ENCODE measurements around the gene OCIAD1.
"Not testable (repeated sequence)": the region's sequence is repeated elsewhere in the genome, so short reads cannot be mapped to it uniquely, and the experiment has no call there.

The OCIAD1 gene

GRCh38 chr4:48830706-48831531 lies at the start of gene OCIAD1:
Gene OCIAD1 (plus strand): TSS chr4:48831088. CDS start chr4:48832625, 1,537 bp downstream.
- DNase-seq (ENCODE audit: low read depth, low spot score), result peak; percentile 95
- H3K27ac ChIP-seq, result peak within 1 kb of the TSS; percentile 91

GRCh38 chr4:48781968-48782367 lies 48.9 kb upstream of the OCIAD1 start:
- no peak for DNase-seq (ENCODE audit: low read depth, low spot score)
- H3K27ac ChIP-seq, result no peak overlapping the region

- H3K27ac ChIP-seq, result no peak overlapping the region
- DNase-seq (ENCODE audit: low read depth, low spot score), result no peak
These were observed 45.6 kb upstream of the OCIAD1 start for GRCh38 chr4:48785302-48785701.

- no peak for DNase-seq (ENCODE audit: low read depth, low spot score)
- no peak overlapping the region for H3K27ac ChIP-seq
These were observed 44.3 kb upstream of the OCIAD1 start for GRCh38 chr4:48786549-48786948.

- H3K27ac ChIP-seq, result no peak overlapping the region
- no peak for DNase-seq (ENCODE audit: low read depth, low spot score)
These were observed 43.8 kb upstream of the OCIAD1 start for GRCh38 chr4:48787056-48787455.

GRCh38 chr4:48790561-48790960 lies 40.3 kb upstream of the OCIAD1 start:
- H3K27ac ChIP-seq, result no peak overlapping the region
- no peak for DNase-seq (ENCODE audit: low read depth, low spot score)

- H3K27ac ChIP-seq, result no peak overlapping the region
- DNase-seq (ENCODE audit: low read depth, low spot score), result no peak
These were observed 39.6 kb upstream of the OCIAD1 start for GRCh38 chr4:48791313-48791712.

- H3K27ac ChIP-seq, result no peak overlapping the region
- DNase-seq (ENCODE audit: low read depth, low spot score), result no peak
These were observed 38.4 kb upstream of the OCIAD1 start for GRCh38 chr4:48792348-48793006.

GRCh38 chr4:48795108-48795507 lies 35.8 kb upstream of the OCIAD1 start:
- DNase-seq (ENCODE audit: low read depth, low spot score), result no peak
- no peak overlapping the region for H3K27ac ChIP-seq

- DNase-seq (ENCODE audit: low read depth, low spot score), result no peak
- H3K27ac ChIP-seq, result no peak overlapping the region
These were observed 34.5 kb upstream of the OCIAD1 start for GRCh38 chr4:48796191-48796926.

GRCh38 chr4:48796927-48797679 lies 33.8 kb upstream of the OCIAD1 start:
- H3K27ac ChIP-seq, result no peak overlapping the region
- no peak for DNase-seq (ENCODE audit: low read depth, low spot score)

GRCh38 chr4:48798117-48798516 lies 32.8 kb upstream of the OCIAD1 start:
- H3K27ac ChIP-seq, result no peak overlapping the region
- DNase-seq (ENCODE audit: low read depth, low spot score), result no peak

- DNase-seq (ENCODE audit: low read depth, low spot score), result no peak
- H3K27ac ChIP-seq, result peak overlapping the region; percentile 7
These were observed 31.7 kb upstream of the OCIAD1 start for GRCh38 chr4:48799157-48799556.

- H3K27ac ChIP-seq; DNase-seq (ENCODE audit: low read depth, low spot score): not testable (repeated sequence)
These were observed 30.7 kb upstream of the OCIAD1 start for GRCh38 chr4:48800155-48800554.

- no peak overlapping the region for H3K27ac ChIP-seq
- DNase-seq (ENCODE audit: low read depth, low spot score), result no peak
These were observed 29.7 kb upstream of the OCIAD1 start for GRCh38 chr4:48801016-48801715.

- no peak overlapping the region for H3K27ac ChIP-seq
- DNase-seq (ENCODE audit: low read depth, low spot score), result no peak
These were observed 26.1 kb upstream of the OCIAD1 start for GRCh38 chr4:48804584-48805301.

GRCh38 chr4:48812866-48813265 lies 18.0 kb upstream of the OCIAD1 start:
- H3K27ac ChIP-seq, result no peak overlapping the region
- no peak for DNase-seq (ENCODE audit: low read depth, low spot score)

GRCh38 chr4:48813964-48814363 lies 16.9 kb upstream of the OCIAD1 start:
- H3K27ac ChIP-seq, result no peak overlapping the region

GRCh38 chr4:48815483-48815882 lies 15.4 kb upstream of the OCIAD1 start:
- no peak overlapping the region for H3K27ac ChIP-seq
- no peak for DNase-seq (ENCODE audit: low read depth, low spot score)

More at GRCh38 chr4:48813964-48814363, 16.9 kb upstream of the OCIAD1 start:
- DNase-seq (ENCODE audit: low read depth, low spot score), result no peak
